Measurements from ENCODE around the gene KIF9. TPM values are rescaled to one million over a fixed set of nuclear protein-coding genes. Genes with fewer than 3 reads are reported as not detected.
"Not testable (repeated sequence)": the region's sequence is repeated elsewhere in the genome, so short reads cannot be mapped to it uniquely, and the experiment has no call there.

KIF9 gene
- total RNA-seq = 10 to 100 TPM in 2 of 8 experiments, 1 to 10 TPM in 6; 3.5 to 58.5 (median 9.5) TPM

GRCh38 chr3:47282424-47283192 is at the start of gene KIF9, which contains the start of gene KLHL18:
Gene KIF9, minus strand, starts transcription at chr3:47282799. Its CDS starts 5,425 bp downstream, at chr3:47277374.
Gene KLHL18, plus strand, starts transcription at chr3:47282944. Its CDS starts 22 bp downstream, at chr3:47282966.
- Histone ChIP-seq H3K4me1 (replicated peaks in 1 of 2) (peaks cover 5 to 7% of the 10 kb centered on the region in 2 donors), H3K27ac (peak within 1 kb of the TSS; percentile 94 to 98), H3K4me3 (peak within 1 kb of the TSS; percentile 51 to 89 (median 59))
- in situ Hi-C loops (cut with MboI; ENCODE audit: low pct_unique_long_range_greater_than_20kb in 2 of 9, low sequenced_read_pairs in 9 of 9, unreplicated experiment in 9 of 9) = no loop called here
- ATAC-seq (replicated peaks in 6 of 8) = peak; percentile 81 to 94 (median 92)
- WGBS, 10 experiments = 0 to 10% (median 1%) methylated on average over 2 to 53 of the region's 82 CpGs; no CpG with 5 or more reads in 2 of the 10 experiments

GRCh38 chr3:47324278-47324865 is 41.8 kb upstream of the KIF9 start:
- peak; percentile 84 to 98 (median 95) for ATAC-seq (replicated peaks in 6 of 8)
- 0 to 29% (median 4%) methylated on average over 1 to 2 of the region's 2 CpGs; no CpG with 5 or more reads in 3 of the 10 experiments for WGBS, 10 experiments
- in situ Hi-C loops (cut with MboI; ENCODE audit: low pct_unique_long_range_greater_than_20kb in 2 of 9, low sequenced_read_pairs in 9 of 9, unreplicated experiment in 9 of 9) = loop anchor here in 1 of 9 experiments (25.0 kb wide), 1 partner anchor 612 kb away; the partner anchor contains the start of genes PRSS50 and TMIE
- Histone ChIP-seq H3K4me1 (replicated peaks in 1 of 2) (no peaks in the 10 kb centered on the region), H3K27ac (no peak overlapping the region), H3K4me3 (no peak overlapping the region)

GRCh38 chr3:47323431-47324277 is 41.1 kb upstream of the KIF9 start:
- Histone ChIP-seq H3K27ac (no peak overlapping the region), H3K4me1 (replicated peaks in 1 of 2) (no peaks in the 10 kb centered on the region), H3K4me3 (no peak overlapping the region)
- 40 to 100% (median 89%) methylated on average over 1 to 7 of the region's 8 CpGs for WGBS, 10 experiments
- in situ Hi-C loops (cut with MboI; ENCODE audit: low pct_unique_long_range_greater_than_20kb in 2 of 9, low sequenced_read_pairs in 9 of 9, unreplicated experiment in 9 of 9) = loop anchor here in 1 of 9 experiments (25.0 kb wide), 1 partner anchor 611 kb away; the partner anchor contains the start of genes PRSS50 and TMIE
- peak in 5 of 8 experiments; percentile 6 to 84 (median 69) for ATAC-seq (replicated peaks in 6 of 8)

- no peaks in the 10 kb centered on the region for H3K4me1 ChIP-seq (replicated peaks in 1 of 2)
- no peak overlapping the region for H3K27ac ChIP-seq
- in situ Hi-C loops (cut with MboI; ENCODE audit: low pct_unique_long_range_greater_than_20kb in 2 of 9, low sequenced_read_pairs in 9 of 9, unreplicated experiment in 9 of 9) = loop anchor here in 1 of 9 experiments (25.0 kb wide), 1 partner anchor 608 kb away; the partner anchor contains the start of genes PRSS50 and TMIE
- no peak for ATAC-seq (replicated peaks in 6 of 8)
- whole genome bisulfite sequencing, 10 experiments = 36 to 56% (median 50%) methylated on average over 2 of the region's 2 CpGs; no CpG with 5 or more reads in 2 of the 10 experiments
- no peak overlapping the region for H3K4me3 ChIP-seq
Observed at GRCh38 chr3:47319956-47320355, 37.4 kb upstream of the KIF9 start.

- peak in 3 of 8 experiments; percentile 65 to 73 (median 68) for ATAC-seq (replicated peaks in 6 of 8)
- Histone ChIP-seq H3K4me3 (no peak overlapping the region), H3K4me1 (replicated peaks in 1 of 2) (no peaks in the 10 kb centered on the region), H3K27ac (no peak overlapping the region)
- 80 to 100% methylated on average over 1 of the region's 1 CpG; no CpG with 5 or more reads in 8 of the 10 experiments for WGBS, 10 experiments
- in situ Hi-C loops (cut with MboI; ENCODE audit: low pct_unique_long_range_greater_than_20kb in 2 of 9, low sequenced_read_pairs in 9 of 9, unreplicated experiment in 9 of 9) = loop anchor here in 1 of 9 experiments (25.0 kb wide), 1 partner anchor 607 kb away; the partner anchor contains the start of genes PRSS50 and TMIE
Observed at GRCh38 chr3:47318916-47319315, 36.3 kb upstream of the KIF9 start.

GRCh38 chr3:47316151-47316550 is 33.6 kb upstream of the KIF9 start:
- in situ Hi-C loops (cut with MboI; ENCODE audit: low pct_unique_long_range_greater_than_20kb in 2 of 9, low sequenced_read_pairs in 9 of 9, unreplicated experiment in 9 of 9) = loop anchor here in 1 of 9 experiments (25.0 kb wide), 1 partner anchor 604 kb away; the partner anchor contains the start of genes PRSS50 and TMIE
- not testable (repeated sequence) for H3K27ac ChIP-seq; ATAC-seq (replicated peaks in 6 of 8); H3K4me1 ChIP-seq (replicated peaks in 1 of 2); H3K4me3 ChIP-seq
- 100% methylated on average over 1 of the region's 1 CpG; no CpG with 5 or more reads in 8 of the 10 experiments for WGBS, 10 experiments

- no peaks in the 10 kb centered on the region for H3K4me1 ChIP-seq (replicated peaks in 1 of 2)
- no peak overlapping the region for H3K27ac ChIP-seq
- WGBS, 10 experiments = 77 to 92% (median 86%) methylated on average over 2 to 5 of the region's 5 CpGs; no CpG with 5 or more reads in 1 of the 10 experiments
- no peak overlapping the region for H3K4me3 ChIP-seq
- in situ Hi-C loops (cut with MboI; ENCODE audit: low pct_unique_long_range_greater_than_20kb in 2 of 9, low sequenced_read_pairs in 9 of 9, unreplicated experiment in 9 of 9) = loop anchor here in 1 of 9 experiments (25.0 kb wide), 1 partner anchor 603 kb away; the partner anchor contains the start of genes PRSS50 and TMIE
- no peak for ATAC-seq (replicated peaks in 6 of 8)
Observed at GRCh38 chr3:47315069-47315647, 32.6 kb upstream of the KIF9 start.

GRCh38 chr3:47314056-47314764 is 31.6 kb upstream of the KIF9 start:
- no peak for ATAC-seq (replicated peaks in 6 of 8)
- in situ Hi-C loops (cut with MboI; ENCODE audit: low pct_unique_long_range_greater_than_20kb in 2 of 9, low sequenced_read_pairs in 9 of 9, unreplicated experiment in 9 of 9) = loop anchor here in 1 of 9 experiments (25.0 kb wide), 1 partner anchor 602 kb away; the partner anchor contains the start of genes PRSS50 and TMIE
- WGBS, 10 experiments = 86 to 100% (median 96%) methylated on average over 1 to 8 of the region's 8 CpGs
- Histone ChIP-seq H3K27ac (no peak overlapping the region), H3K4me3 (no peak overlapping the region), H3K4me1 (replicated peaks in 1 of 2) (no peaks in the 10 kb centered on the region)

- H3K27ac ChIP-seq = no peak overlapping the region
- no peaks in the 10 kb centered on the region for H3K4me1 ChIP-seq (replicated peaks in 1 of 2)
- ATAC-seq (replicated peaks in 6 of 8) = no peak
- 80 to 100% (median 100%) methylated on average over 1 of the region's 1 CpG; no CpG with 5 or more reads in 6 of the 10 experiments for WGBS, 10 experiments
- in situ Hi-C loops (cut with MboI; ENCODE audit: low pct_unique_long_range_greater_than_20kb in 2 of 9, low sequenced_read_pairs in 9 of 9, unreplicated experiment in 9 of 9) = loop anchor here in 1 of 9 experiments (25.0 kb wide), 1 partner anchor 601 kb away; the partner anchor contains the start of genes PRSS50 and TMIE
- no peak overlapping the region for H3K4me3 ChIP-seq
Observed at GRCh38 chr3:47313341-47314055, 30.9 kb upstream of the KIF9 start.

GRCh38 chr3:47310391-47310790 is 27.8 kb upstream of the KIF9 start:
- H3K27ac ChIP-seq = no peak overlapping the region
- no peak for ATAC-seq (replicated peaks in 6 of 8)
- H3K4me3 ChIP-seq = no peak overlapping the region
- in situ Hi-C loops (cut with MboI; ENCODE audit: low pct_unique_long_range_greater_than_20kb in 2 of 9, low sequenced_read_pairs in 9 of 9, unreplicated experiment in 9 of 9) = loop anchor here in 1 of 9 experiments (25.0 kb wide), 1 partner anchor 598 kb away; the partner anchor contains the start of genes PRSS50 and TMIE
- no peaks in the 10 kb centered on the region for H3K4me1 ChIP-seq (replicated peaks in 1 of 2)
- WGBS, 10 experiments = 89 to 100% (median 96%) methylated on average over 1 to 4 of the region's 4 CpGs

- H3K27ac ChIP-seq; ATAC-seq (replicated peaks in 6 of 8); H3K4me1 ChIP-seq (replicated peaks in 1 of 2); H3K4me3 ChIP-seq: not testable (repeated sequence)
- in situ Hi-C loops (cut with MboI; ENCODE audit: low pct_unique_long_range_greater_than_20kb in 2 of 9, low sequenced_read_pairs in 9 of 9, unreplicated experiment in 9 of 9) = loop anchor here in 1 of 9 experiments (25.0 kb wide), 1 partner anchor 597 kb away; the partner anchor contains the start of genes PRSS50 and TMIE
- WGBS, 10 experiments = no CpG with 5 or more reads among the region's 28 CpGs
Observed at GRCh38 chr3:47309231-47309630, 26.6 kb upstream of the KIF9 start.

All from motor neuron (in vitro differentiated cells).